ENCODE measurements around the gene CDC42BPG. TPM values are rescaled to one million over a fixed set of nuclear protein-coding genes. Genes with fewer than 3 reads are reported as not detected.
A peak's percentile ranks its signal among the peaks of the same experiment; 100 is the strongest.

The CDC42BPG gene
- total and polyA plus RNA-seq, 9 of the 15 experiments (the other 6 are each of a cell fraction or from before 2014, with no cell fraction given), result 0.04 to 8.8 (median 2.1) TPM

- TF ChIP-seq NR1H2 (CRISPR knock-in tag; IDR thresholded peaks at IDR 0.05), result no peak
- TF ChIP-seq HMG20B (CRISPR knock-in tag; IDR thresholded peaks at IDR 0.05), result no peak
- 0 out of 2 replicates have a peak, but pooled peaks have one; percentile 54 for TF ChIP-seq ZC3H11A (IDR thresholded peaks at IDR 0.05; ENCODE audit: low read depth, low read length)
- TF ChIP-seq REST (IDR thresholded peaks at IDR 0.05; ENCODE audit: borderline replicate concordance), result peak; percentile 71; the same call in 1 of the 2 replicates
- no peak for TF ChIP-seq REST (CRISPR knock-in tag; IDR thresholded peaks at IDR 0.05; ENCODE audit: low read depth)
- TF ChIP-seq ZNF217 (CRISPR knock-in tag; IDR thresholded peaks at IDR 0.05), result no peak
- TF ChIP-seq SMC3 (conservative IDR thresholded peaks at IDR 0.05; ENCODE audit: insufficient read depth, low read depth, low read length), result peak; percentile 80
- TF ChIP-seq CTCF (IDR thresholded peaks at IDR 0.05 in 2 of 3, conservative IDR thresholded peaks at IDR 0.05 in 1 of 3; ENCODE audit: insufficient read depth in 2 of 3, low read depth in 1 of 3, low read length in 3 of 3), result peak; percentile 85 to 92 (median 91)
- no peak for TF ChIP-seq ZBTB11 (CRISPR knock-in tag; IDR thresholded peaks at IDR 0.05)
Observed at GRCh38 chr11:64787526-64788320, 56.7 kb downstream of the CDC42BPG start (continued).

Data from K562 (cell line).